T-helper 2 cell treated with Interferon-gamma antibody and Interleukin-4, amounts not matched to agents 100 ng/mL and 5 ng/mL, for 36 hours (primary cell): ENCODE measurements around the gene TASP1. TPM values are rescaled to one million over a fixed set of nuclear protein-coding genes. Genes with fewer than 3 reads are reported as not detected.

ENCODE experiments used
- intact Hi-C: fragments of 100-400 bp; cut with micrococcal nuclease; formaldehyde crosslinking; loops from one replicate; pipeline ENCODE4 v1.15.1; 2023
- total RNA-seq: library from RNA; stranded (reverse); gene quantifications from 2 replicates; pipeline ENCODE4 v1.2.3, GENCODE V29; 2022

Gene TASP1
- total RNA-seq, 1 donor from 2014 or later, result 7.8 TPM

GRCh38 chr20:13442986-13443385 is 195.7 kb downstream of the TASP1 start:
- intact Hi-C loops, result no loop called here

- intact Hi-C loops, result no loop called here
These were observed 197.3 kb downstream of the TASP1 start for GRCh38 chr20:13441388-13441787.

- intact Hi-C loops, result no loop called here
These were observed 202.2 kb downstream of the TASP1 start for GRCh38 chr20:13436530-13436929.

- intact Hi-C loops, result no loop called here
These were observed 206.6 kb downstream of the TASP1 start for GRCh38 chr20:13432126-13432525.

- intact Hi-C loops, result no loop called here
These were observed 208.3 kb downstream of the TASP1 start for GRCh38 chr20:13430346-13431002.

- intact Hi-C loops, result no loop called here
These were observed 210.0 kb downstream of the TASP1 start for GRCh38 chr20:13428684-13429083.

- intact Hi-C loops, result no loop called here
These were observed 211.9 kb downstream of the TASP1 start for GRCh38 chr20:13426870-13427269.

- intact Hi-C loops, result no loop called here
These were observed 213.2 kb downstream of the TASP1 start for GRCh38 chr20:13425381-13426135.

- intact Hi-C loops, result no loop called here
These were observed 214.4 kb downstream of the TASP1 start for GRCh38 chr20:13424174-13424833.

GRCh38 chr20:13423472-13424173 is 215.1 kb downstream of the TASP1 start:
- intact Hi-C loops, result no loop called here

- intact Hi-C loops, result no loop called here
These were observed 216.1 kb downstream of the TASP1 start for GRCh38 chr20:13422637-13423036.

GRCh38 chr20:13420625-13421024 is 218.1 kb downstream of the TASP1 start:
- intact Hi-C loops, result no loop called here

GRCh38 chr20:13419477-13419876 is 219.3 kb downstream of the TASP1 start:
- intact Hi-C loops, result no loop called here

- intact Hi-C loops, result no loop called here
These were observed 220.2 kb downstream of the TASP1 start for GRCh38 chr20:13418263-13419229.

- intact Hi-C loops, result no loop called here
These were observed 222.2 kb downstream of the TASP1 start for GRCh38 chr20:13416531-13416930.

GRCh38 chr20:13412806-13413445 is 225.8 kb downstream of the TASP1 start:
- intact Hi-C loops, result no loop called here

- intact Hi-C loops, result no loop called here
These were observed 234.4 kb downstream of the TASP1 start for GRCh38 chr20:13404293-13404692.

GRCh38 chr20:13403453-13403852 is 235.3 kb downstream of the TASP1 start:
- intact Hi-C loops, result no loop called here

- intact Hi-C loops, result no loop called here
These were observed 235.7 kb downstream of the TASP1 start for GRCh38 chr20:13402986-13403385.

GRCh38 chr20:13402171-13402760 is 236.5 kb downstream of the TASP1 start:
- intact Hi-C loops, result no loop called here
